Mesothelial cell of epicardium (in vitro differentiated cells): ENCODE results near the gene SH3BGRL. TPM values are rescaled to one million over a fixed set of nuclear protein-coding genes. Genes with fewer than 3 reads are reported as not detected.

Experiments used
- DNase-seq, 2 experiments: peaks; one replicate each; pipeline ENCODE4 v3.0.0; 2021; ENCODE audit warnings: low spot score in 2 of 2; ENCODE audit not compliant: unreplicated experiment in 2 of 2
- H3K27ac Mint-ChIP-seq: 2 replicates; pipeline ENCODE4 v1.8.0; 2021; ENCODE audit warnings: mixed read lengths
- H3K27me3 Mint-ChIP-seq: 2 replicates; pipeline ENCODE4 v1.8.0; 2021; ENCODE audit warnings: low read depth, mixed read lengths
- H3K36me3 Mint-ChIP-seq: 2 replicates; pipeline ENCODE4 v1.8.0; 2021; ENCODE audit warnings: mixed read lengths
- H3K4me1 Mint-ChIP-seq: 2 replicates; pipeline ENCODE4 v1.8.0; 2021; ENCODE audit warnings: mixed read lengths
- H3K4me3 Mint-ChIP-seq: 2 replicates; pipeline ENCODE4 v1.8.0; 2021; ENCODE audit warnings: mild to moderate bottlenecking, moderate library complexity, mixed read lengths
- H3K9me3 Mint-ChIP-seq: 2 replicates; pipeline ENCODE4 v1.8.0; 2021; ENCODE audit warnings: mixed read lengths
- total RNA-seq: library from RNA; stranded (reverse); gene quantifications from 3 replicates; pipeline ENCODE4 v1.2.1, GENCODE V29; 2021
- TF ChIP-seq, protein P1 (sequence below): fragments of 200-600 bp; sonication (generic); IDR thresholded peaks from one replicate; pipeline ENCODE4 v1.5.0; 2021; ENCODE audit warnings: antibody characterized with exemption; ENCODE audit not compliant: unreplicated experiment

The SH3BGRL gene
- total RNA-seq, 1 donor from 2014 or later = 69.0 TPM

DNA sequence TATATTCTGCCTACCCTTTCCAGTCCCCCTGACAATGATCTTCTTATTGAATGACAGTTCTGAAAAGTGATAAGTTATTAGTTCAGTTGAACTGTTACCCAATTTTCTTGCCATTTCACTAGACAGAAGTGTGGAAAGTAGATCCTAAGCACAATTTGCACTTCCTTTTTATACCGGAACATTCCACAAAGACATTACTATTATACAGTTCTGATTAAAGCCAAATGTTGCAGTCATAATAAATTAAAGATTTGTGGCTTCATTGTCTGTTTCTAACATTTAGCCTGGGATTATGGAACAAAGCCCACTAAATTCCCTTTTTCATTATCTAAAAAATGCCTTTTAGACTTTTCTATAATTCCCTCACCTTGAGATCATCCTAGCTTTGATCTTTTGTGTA is 13.8 kb downstream of the SH3BGRL start:
- H3K9me3 Mint-ChIP-seq = peaks cover 50% of the 10 kb centered on the region
- DNase-seq = no peak
- H3K27me3 Mint-ChIP-seq = no peaks in the 10 kb centered on the region
- H3K27ac Mint-ChIP-seq = no peak overlapping the region
- peaks cover 8% of the 10 kb centered on the region for H3K36me3 Mint-ChIP-seq
- H3K4me1 Mint-ChIP-seq = no peaks in the 10 kb centered on the region
- H3K4me3 Mint-ChIP-seq = no peak overlapping the region
- TF ChIP-seq, protein P1, sequence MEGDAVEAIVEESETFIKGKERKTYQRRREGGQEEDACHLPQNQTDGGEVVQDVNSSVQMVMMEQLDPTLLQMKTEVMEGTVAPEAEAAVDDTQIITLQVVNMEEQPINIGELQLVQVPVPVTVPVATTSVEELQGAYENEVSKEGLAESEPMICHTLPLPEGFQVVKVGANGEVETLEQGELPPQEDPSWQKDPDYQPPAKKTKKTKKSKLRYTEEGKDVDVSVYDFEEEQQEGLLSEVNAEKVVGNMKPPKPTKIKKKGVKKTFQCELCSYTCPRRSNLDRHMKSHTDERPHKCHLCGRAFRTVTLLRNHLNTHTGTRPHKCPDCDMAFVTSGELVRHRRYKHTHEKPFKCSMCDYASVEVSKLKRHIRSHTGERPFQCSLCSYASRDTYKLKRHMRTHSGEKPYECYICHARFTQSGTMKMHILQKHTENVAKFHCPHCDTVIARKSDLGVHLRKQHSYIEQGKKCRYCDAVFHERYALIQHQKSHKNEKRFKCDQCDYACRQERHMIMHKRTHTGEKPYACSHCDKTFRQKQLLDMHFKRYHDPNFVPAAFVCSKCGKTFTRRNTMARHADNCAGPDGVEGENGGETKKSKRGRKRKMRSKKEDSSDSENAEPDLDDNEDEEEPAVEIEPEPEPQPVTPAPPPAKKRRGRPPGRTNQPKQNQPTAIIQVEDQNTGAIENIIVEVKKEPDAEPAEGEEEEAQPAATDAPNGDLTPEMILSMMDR = no peak

DNA sequence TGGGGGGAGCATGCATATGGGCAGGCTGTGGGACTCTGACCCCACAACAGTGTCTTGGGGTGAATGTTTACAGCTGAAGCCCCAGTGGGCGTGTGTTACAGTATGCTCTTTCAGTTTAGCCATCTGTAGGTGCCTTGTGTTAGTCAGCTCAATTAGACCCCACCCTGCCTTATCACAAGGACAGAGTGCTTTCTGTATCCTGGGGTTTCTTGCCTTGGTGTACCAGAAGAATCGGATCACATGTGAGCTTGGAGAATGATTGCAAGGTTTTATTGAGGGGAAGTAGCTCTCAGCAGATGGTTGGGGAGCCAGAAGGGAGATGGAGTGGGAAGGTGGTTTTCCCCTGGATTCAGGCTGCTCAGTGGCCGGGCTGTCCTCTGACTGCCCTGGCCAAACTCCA is 27.3 kb downstream of the SH3BGRL start:
- Mint-ChIP-seq H3K36me3 (peaks cover 2% of the 10 kb centered on the region), H3K9me3 (peaks cover 26% of the 10 kb centered on the region), H3K4me1 (no peaks in the 10 kb centered on the region), H3K4me3 (no peak overlapping the region), H3K27ac (no peak overlapping the region), H3K27me3 (no peaks in the 10 kb centered on the region)
- TF ChIP-seq, protein P1 = no peak
- DNase-seq = no peak

DNA sequence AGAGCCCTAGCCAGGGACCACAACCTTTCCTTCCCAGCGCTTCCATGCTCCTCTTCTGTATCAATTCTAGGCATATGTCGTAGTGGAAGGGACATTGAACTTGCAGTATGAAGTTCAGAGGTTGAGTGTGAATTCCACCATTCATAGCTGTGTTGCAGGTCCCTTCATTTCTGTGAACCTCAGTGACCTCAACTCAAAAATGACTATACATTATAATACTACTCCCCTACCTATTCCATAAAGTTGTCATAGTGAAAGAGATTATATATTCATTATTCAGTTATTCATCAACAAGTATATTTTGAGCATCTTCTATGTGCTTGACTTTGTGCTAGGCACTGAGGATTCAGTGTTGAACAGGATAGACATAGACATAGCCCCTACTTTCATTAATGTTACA is 28.0 kb downstream of the SH3BGRL start:
- Mint-ChIP-seq H3K36me3 (no peaks in the 10 kb centered on the region), H3K9me3 (peaks cover 32% of the 10 kb centered on the region), H3K4me3 (no peak overlapping the region), H3K27me3 (no peaks in the 10 kb centered on the region), H3K4me1 (no peaks in the 10 kb centered on the region), H3K27ac (no peak overlapping the region)
- TF ChIP-seq, protein P1 = no peak
- DNase-seq = no peak

DNA sequence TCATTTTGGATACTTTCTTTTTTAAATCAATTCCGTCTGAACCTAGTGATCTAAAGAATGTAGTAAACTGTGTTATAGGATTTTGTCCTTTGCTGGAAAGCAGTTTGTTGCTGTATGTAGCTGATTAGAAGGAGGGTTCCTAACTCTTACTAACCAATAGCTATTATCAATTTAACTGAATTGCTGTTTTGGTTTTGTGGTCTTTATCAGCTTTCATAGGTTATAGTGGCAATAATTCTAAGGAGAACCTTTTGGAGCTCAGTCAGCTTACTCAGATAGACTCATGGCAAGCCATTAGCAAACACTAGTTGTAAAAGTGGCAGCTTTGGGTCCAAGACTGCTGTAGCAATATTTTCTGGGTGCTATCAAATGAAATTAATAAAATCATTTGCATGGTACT is 29.6 kb downstream of the SH3BGRL start:
- Mint-ChIP-seq H3K27me3 (no peaks in the 10 kb centered on the region), H3K27ac (no peak overlapping the region), H3K36me3 (no peaks in the 10 kb centered on the region), H3K9me3 (peaks cover 42% of the 10 kb centered on the region), H3K4me3 (no peak overlapping the region), H3K4me1 (no peaks in the 10 kb centered on the region)
- no peak for DNase-seq
- TF ChIP-seq, protein P1 = no peak

DNA sequence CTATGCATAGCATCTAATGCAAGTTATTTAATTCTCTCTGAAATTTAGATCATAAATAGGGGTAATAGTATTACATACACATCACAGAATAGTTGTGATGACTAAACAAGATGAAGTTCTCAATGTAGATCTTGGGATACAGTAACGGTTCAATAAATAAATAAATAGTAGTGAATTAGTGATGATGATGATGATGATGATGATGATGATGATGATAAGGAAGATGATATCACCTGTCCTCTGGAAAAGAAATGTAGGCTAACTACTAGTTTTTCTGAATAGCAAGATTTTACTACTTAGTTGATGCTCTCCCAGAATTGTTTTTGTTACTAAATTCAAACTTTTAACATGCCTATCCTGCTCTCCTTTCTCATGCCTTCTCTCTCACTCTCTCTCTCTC is 30.3 kb downstream of the SH3BGRL start:
- Mint-ChIP-seq H3K4me1 (no peaks in the 10 kb centered on the region), H3K4me3 (no peak overlapping the region), H3K9me3 (peaks cover 49% of the 10 kb centered on the region), H3K27ac (no peak overlapping the region), H3K27me3 (no peaks in the 10 kb centered on the region), H3K36me3 (no peaks in the 10 kb centered on the region)
- DNase-seq = no peak
- TF ChIP-seq, protein P1 = no peak

DNA sequence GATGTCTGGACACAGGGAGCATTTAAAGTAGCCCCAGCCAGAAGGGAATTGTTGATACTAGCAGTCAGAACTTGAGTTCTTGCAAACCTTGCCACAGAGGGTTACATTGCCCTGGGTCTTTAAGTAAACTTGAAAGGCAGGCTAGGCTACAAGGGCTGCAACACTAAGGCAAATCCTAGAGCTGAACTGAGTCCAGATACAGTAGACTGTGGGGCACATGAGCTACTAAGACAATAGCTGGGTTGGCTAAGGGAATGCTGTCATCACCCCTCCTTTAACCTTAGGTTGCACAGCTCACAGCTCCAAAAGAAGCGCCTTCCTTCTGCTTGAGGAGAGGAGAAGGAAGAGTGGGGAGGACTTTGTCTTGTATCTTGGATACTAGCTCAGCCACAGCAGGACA is 35.6 kb downstream of the SH3BGRL start:
- Mint-ChIP-seq H3K4me1 (no peaks in the 10 kb centered on the region), H3K36me3 (peaks cover 9% of the 10 kb centered on the region), H3K4me3 (no peak overlapping the region), H3K27me3 (no peaks in the 10 kb centered on the region), H3K9me3 (peaks cover 63% of the 10 kb centered on the region), H3K27ac (no peak overlapping the region)
- TF ChIP-seq, protein P1 = no peak
- no peak for DNase-seq
